Activated naive CD8-positive, alpha-beta T cell treated with anti-CD3 and anti-CD28 coated beads, Interleukin-2, amount 50 U/mL, for 16 hours (primary cell): ENCODE results near the gene MEG3.

ENCODE experiments used
- DNase-seq: peaks from one replicate; pipeline ENCODE4 v3.0.0-alpha.2; 2020; ENCODE audit warnings: low read depth, low spot score

The MEG3 gene

DNA sequence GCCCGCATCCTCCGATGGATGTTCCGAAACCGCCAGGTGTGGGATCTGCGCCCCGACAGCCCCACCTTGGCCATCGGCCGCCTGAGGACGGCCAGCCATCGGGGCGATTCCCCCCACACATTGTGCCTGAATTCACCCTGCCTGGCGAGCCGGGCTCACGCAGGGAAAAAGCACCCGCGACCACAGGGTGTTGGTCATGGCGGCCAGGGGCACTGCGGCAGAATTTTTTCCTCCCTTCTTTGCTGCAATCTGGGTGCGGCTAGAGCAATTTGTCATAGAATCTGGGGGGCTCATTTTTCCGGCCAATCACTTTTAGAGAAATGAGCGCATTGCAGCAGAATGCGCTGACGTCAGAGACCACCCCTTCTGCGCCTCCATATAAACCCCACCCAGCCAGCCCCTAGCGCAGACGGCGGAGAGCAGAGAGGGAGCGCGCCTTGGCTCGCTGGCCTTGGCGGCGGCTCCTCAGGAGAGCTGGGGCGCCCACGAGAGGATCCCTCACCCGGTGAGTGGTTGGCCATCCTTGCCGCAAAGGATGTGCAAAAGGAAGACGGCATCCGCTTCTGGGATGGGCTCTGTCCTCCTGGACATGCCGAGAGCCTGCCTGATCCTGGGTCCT is at the start of gene MEG3:
MEG3 (plus strand) TSS at position 406 of the 619 bp plus-strand sequence.
- no peak for DNase-seq

- DNase-seq, result no peak
Observed at GRCh38 chr14:100776681-100777365, 49.1 kb upstream of the MEG3 start.

DNA sequence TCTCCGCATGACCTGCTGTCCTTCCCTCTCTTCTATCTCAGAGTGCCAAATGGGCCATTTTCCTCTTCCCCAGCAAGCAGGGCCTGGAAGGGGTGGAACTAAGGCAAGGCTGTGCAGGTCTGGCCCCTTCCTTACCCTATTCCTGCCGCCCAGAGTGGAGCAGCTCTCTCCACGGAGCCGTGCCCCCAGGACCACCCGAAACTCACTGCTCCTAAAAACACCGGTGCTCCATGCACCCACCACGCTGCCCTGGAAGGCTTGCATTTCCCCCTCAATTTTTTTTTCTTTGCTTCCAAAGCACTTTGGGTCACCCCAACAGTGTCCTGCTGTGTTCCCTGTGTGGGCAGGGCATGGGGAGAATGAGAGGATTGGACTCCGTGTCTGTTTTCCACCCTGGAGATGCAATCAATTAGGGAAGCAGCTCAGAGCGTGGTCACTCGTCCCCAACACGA is 48.5 kb upstream of the MEG3 start:
- no peak for DNase-seq

- no peak for DNase-seq
Observed at GRCh38 chr14:100777818-100778525, 47.9 kb upstream of the MEG3 start.

- DNase-seq, result no peak
Observed at GRCh38 chr14:100778526-100778882, 47.4 kb upstream of the MEG3 start.

GRCh38 chr14:100778951-100779690 is 46.8 kb upstream of the MEG3 start:
- no peak for DNase-seq

DNA sequence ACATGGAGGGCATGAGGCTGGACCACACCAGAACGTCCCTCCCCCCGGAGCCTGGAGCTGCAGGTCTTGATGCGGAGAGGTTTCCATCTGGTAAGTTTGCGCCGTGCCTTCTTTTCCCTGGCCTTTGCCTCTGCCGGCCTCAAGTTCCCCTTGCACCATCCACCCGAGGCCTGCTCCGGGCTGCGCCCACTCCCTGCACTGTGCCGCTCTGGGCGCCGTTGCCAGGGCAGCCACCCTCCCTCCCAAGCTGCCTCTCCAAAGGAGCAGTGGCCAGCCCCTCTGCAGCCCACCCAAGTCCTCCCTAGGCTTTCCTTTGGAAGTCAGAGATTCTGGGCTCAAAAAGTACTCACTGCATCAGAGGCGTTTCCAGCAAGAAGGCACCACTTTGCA is 46.2 kb upstream of the MEG3 start:
- no peak for DNase-seq

DNA sequence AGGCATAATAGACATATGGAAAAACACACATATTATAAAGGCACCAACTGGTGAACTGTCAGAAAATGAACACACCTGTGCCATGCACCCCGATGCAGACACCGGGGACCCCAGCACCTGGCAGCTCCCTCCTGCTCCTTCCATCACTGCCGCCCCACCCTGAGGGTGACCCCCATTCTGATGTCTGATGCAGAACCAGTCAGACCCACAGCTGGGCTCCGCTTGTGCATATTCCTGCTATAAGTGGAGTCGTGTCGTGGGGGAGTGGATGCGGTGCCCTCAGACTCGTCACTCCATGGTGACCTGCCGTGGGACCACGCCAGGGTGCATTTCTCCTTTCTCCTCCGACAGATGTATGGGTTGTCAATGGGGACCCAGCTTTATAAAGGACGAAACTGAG is 45.7 kb upstream of the MEG3 start:
- DNase-seq, result no peak

GRCh38 chr14:100780646-100781355 is 45.1 kb upstream of the MEG3 start:
- DNase-seq, result no peak

GRCh38 chr14:100781952-100782351 is 44.0 kb upstream of the MEG3 start:
- no peak for DNase-seq

- no peak for DNase-seq
Observed at GRCh38 chr14:100782516-100783320, 43.2 kb upstream of the MEG3 start.

- DNase-seq, result no peak
Observed at GRCh38 chr14:100783630-100784370, 42.1 kb upstream of the MEG3 start.

DNA sequence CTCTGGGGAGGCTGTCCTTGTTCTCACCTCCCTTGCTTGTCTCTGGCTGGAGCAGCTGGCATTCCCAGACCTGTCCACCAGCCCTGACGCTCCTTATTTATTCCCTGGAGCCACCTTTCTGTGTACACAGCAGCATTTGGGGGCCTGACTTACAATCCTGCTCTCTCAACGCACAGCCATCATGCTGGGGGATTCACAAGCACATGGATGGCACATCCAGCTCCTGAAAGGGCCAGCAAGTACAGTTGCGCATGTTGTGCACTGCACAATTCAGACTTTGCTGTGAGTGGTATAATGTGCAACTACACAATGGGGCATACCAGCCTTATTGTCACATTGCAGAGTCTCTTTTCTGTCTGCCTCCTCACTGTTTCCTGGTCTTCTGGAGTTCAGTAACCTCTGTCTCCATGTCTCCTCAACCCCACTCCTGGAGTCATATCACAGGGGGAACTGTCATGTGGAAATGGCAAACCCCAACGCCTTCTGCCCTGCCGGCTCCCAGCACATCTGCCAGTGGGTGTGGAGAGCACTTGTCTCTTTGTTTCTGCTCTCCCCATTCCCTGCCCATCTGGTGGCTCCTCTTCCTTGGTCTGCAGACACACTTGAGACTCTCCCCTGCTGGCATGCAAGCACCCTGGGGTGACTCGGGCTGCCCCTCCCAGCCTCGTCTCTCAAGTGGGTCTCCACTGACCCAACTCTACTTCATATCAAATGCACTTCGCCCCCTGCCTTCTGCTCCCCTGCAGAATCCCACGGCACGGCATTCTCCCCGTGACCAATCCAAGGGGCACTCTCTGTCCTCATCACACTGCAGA is 41.2 kb upstream of the MEG3 start:
- no peak for DNase-seq

DNA sequence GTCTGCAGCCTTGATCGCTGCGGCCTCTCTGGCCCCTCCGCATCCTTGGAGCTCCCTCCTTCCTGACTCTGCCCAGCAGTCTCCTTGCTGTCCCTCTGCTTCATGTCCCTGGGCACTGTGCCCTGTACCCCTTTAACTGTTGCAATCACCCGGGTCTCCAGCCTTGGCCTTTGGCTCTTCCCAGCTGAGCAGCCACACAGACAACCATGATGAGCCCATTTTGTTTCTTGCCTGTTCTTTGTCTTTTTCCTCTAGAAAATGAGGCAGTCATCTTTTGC is 40.6 kb upstream of the MEG3 start:
- no peak for DNase-seq

DNA sequence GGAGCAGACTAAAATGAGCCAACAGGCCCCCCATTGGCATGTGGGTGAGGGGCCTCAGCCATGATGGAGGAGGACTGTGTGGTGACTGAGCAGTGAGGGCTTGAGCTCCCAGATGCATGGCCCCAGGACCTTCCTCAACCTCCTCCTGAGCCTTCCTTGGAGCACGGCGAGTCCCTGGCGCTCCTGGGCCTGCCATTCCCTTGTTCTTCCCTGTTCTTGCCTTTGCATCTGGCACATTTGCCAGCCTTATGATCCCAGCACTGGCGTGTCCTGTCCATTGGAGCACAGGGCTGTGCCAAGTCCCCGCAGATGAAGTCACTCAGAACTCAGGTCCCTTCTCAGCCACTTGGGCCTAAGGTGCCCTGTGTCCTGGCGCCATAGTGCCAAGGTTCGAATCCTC is 40.3 kb upstream of the MEG3 start:
- DNase-seq, result no peak

- no peak for DNase-seq
Observed at GRCh38 chr14:100786131-100786530, 39.8 kb upstream of the MEG3 start.

GRCh38 chr14:100786576-100787219 is 39.2 kb upstream of the MEG3 start:
- no peak for DNase-seq

DNA sequence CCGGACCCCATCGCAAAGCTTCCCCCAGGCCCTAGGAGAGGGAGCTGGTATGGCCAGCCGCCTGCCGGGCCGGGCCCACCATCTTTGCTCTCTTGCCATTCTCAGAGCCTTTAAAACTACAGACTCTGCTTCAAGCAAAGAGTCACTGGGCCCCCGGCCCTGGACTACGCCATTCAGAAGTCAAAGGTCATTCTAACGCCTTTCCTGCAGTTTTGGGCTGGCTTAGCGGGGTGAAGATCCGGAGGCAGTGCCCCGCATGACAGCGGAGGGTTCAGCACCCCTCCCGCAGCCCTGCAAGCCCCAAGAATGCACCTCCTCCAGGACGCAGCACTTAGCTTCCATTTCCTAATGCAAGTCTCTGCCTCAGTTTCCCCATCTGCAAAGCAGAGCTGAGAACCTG is 38.3 kb upstream of the MEG3 start:
- DNase-seq, result no peak

DNA sequence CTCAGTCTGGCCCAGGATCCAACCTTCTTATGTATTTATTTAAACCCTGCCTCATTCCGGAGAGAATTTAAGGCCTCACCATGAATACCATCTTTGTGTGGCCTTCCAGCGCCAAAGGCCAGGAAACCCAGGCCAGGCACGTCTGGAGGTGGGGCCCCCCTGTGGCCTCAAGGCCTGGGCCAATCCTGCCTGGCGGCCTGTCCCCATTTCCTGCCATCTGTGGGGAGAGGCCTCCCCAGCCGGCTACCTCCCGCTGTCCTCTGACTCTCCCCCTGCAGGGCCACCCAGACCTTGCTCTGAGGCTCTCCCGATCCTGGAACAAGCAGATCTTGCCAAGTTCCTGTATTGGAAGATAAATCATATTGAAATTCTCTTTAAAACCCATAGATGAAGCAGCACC is 37.4 kb upstream of the MEG3 start:
- no peak for DNase-seq
